Liver (tissue), 3 donors: ENCODE results near the gene NBPF1.
"Not testable (repeated sequence)": the region's sequence is repeated elsewhere in the genome, so short reads cannot be mapped to it uniquely, and the experiment has no call there.

ENCODE experiments used
- ATF3 ChIP-seq: IDR thresholded peaks from 2 replicates; pipeline ENCODE4 v1.6.1; 2016; ENCODE audit warnings: antibody characterized with exemption
- NR2F2 ChIP-seq: IDR thresholded peaks from 2 replicates; pipeline ENCODE4 v1.6.1; 2016; ENCODE audit warnings: antibody characterized with exemption
- RAD21 ChIP-seq, 2 donors: IDR thresholded peaks; 2 replicates each; pipeline ENCODE4 v1.6.1; 2016; ENCODE audit warnings: antibody characterized with exemption in 2 of 2, mild to moderate bottlenecking in 2 of 2
- TF ChIP-seq, protein P1 (sequence below): IDR thresholded peaks from 2 replicates; pipeline ENCODE4 v1.6.1; 2016; ENCODE audit warnings: antibody characterized with exemption, mild to moderate bottlenecking
- TF ChIP-seq, protein P2 (sequence below): fragments of 150-350 bp; IDR thresholded peaks from 2 replicates; pipeline ENCODE4 v1.5.1; 2017; ENCODE audit warnings: improper control_type of control experiment, low read depth, low read length; ENCODE audit not compliant: missing input control
- donor health status: healthy.
- donor health status: healthy.

DNA sequence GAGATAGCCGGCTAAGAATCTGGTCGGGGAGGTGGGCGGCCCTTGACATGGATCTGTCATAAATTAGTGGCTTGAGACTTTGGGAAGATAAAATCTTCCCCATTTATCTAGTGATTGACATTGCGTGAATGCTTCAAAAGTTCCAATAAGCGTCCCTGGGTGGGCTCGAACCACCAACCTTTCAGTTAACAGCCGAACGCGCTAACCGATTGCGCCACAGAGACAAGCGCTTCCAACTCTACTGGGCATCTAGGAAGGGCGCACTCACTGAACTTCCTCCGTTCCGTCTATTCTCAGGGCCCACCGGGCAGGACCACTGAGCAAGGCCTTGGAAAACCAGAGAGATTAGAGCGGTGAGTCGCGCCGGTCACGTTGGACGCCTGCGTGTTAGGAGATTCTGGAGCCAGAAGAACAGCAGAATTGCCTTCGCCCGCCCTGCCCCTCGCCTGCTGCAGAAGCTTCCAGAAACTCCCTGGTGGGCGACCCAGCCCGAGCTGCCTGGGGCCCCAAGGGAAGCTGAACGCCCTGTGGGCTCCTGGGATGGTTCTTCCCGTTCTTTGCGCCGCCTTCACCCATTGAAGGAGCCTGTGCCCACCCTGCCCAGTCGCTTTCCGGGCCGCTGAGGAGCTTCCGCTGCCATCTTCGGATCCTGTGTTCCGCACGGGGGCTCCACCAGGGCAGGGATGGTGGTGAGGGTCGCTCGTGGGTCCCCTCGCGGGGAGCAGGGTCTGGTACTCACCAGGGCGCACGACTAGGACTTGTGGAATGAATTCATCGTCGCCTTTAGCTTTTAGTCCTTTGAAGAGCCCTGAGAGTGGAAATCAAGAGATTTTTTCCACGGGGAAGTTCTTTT, 92.7 kb downstream of the NBPF1 start:
- TF ChIP-seq, protein P1, sequence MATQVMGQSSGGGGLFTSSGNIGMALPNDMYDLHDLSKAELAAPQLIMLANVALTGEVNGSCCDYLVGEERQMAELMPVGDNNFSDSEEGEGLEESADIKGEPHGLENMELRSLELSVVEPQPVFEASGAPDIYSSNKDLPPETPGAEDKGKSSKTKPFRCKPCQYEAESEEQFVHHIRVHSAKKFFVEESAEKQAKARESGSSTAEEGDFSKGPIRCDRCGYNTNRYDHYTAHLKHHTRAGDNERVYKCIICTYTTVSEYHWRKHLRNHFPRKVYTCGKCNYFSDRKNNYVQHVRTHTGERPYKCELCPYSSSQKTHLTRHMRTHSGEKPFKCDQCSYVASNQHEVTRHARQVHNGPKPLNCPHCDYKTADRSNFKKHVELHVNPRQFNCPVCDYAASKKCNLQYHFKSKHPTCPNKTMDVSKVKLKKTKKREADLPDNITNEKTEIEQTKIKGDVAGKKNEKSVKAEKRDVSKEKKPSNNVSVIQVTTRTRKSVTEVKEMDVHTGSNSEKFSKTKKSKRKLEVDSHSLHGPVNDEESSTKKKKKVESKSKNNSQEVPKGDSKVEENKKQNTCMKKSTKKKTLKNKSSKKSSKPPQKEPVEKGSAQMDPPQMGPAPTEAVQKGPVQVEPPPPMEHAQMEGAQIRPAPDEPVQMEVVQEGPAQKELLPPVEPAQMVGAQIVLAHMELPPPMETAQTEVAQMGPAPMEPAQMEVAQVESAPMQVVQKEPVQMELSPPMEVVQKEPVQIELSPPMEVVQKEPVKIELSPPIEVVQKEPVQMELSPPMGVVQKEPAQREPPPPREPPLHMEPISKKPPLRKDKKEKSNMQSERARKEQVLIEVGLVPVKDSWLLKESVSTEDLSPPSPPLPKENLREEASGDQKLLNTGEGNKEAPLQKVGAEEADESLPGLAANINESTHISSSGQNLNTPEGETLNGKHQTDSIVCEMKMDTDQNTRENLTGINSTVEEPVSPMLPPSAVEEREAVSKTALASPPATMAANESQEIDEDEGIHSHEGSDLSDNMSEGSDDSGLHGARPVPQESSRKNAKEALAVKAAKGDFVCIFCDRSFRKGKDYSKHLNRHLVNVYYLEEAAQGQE, result not testable (repeated sequence)
- not testable (repeated sequence) for TF ChIP-seq ATF3; RAD21 (IDR thresholded peaks at IDR 0.05); NR2F2
- TF ChIP-seq, protein P2, sequence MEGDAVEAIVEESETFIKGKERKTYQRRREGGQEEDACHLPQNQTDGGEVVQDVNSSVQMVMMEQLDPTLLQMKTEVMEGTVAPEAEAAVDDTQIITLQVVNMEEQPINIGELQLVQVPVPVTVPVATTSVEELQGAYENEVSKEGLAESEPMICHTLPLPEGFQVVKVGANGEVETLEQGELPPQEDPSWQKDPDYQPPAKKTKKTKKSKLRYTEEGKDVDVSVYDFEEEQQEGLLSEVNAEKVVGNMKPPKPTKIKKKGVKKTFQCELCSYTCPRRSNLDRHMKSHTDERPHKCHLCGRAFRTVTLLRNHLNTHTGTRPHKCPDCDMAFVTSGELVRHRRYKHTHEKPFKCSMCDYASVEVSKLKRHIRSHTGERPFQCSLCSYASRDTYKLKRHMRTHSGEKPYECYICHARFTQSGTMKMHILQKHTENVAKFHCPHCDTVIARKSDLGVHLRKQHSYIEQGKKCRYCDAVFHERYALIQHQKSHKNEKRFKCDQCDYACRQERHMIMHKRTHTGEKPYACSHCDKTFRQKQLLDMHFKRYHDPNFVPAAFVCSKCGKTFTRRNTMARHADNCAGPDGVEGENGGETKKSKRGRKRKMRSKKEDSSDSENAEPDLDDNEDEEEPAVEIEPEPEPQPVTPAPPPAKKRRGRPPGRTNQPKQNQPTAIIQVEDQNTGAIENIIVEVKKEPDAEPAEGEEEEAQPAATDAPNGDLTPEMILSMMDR, result not testable (repeated sequence)
